Raji (cell line): ENCODE results near the gene TEDDM1.
A peak's percentile ranks its signal among the peaks of the same experiment; 100 is the strongest.

ENCODE experiments used
- POLR2A ChIP-seq: IDR thresholded peaks from 2 replicates; pipeline ENCODE4 v1.6.1; 2011; ENCODE audit warnings: low read depth, low read length, control low read depth; ENCODE audit not compliant: insufficient read depth

Gene TEDDM1

GRCh38 chr1:182410620-182411273, 10.3 kb upstream of the TEDDM1 start:
- no peak for TF ChIP-seq POLR2A

- no peak for TF ChIP-seq POLR2A
These were observed 9.7 kb upstream of the TEDDM1 start for GRCh38 chr1:182410138-182410537.

- TF ChIP-seq POLR2A: no peak
These were observed 8.1 kb upstream of the TEDDM1 start for GRCh38 chr1:182408435-182409075.

- no peak for TF ChIP-seq POLR2A
These were observed 7.3 kb upstream of the TEDDM1 start for GRCh38 chr1:182407724-182408123.

- TF ChIP-seq POLR2A: no peak
These were observed 5.5 kb upstream of the TEDDM1 start for GRCh38 chr1:182406012-182406411.

- TF ChIP-seq POLR2A: no peak
These were observed 5.1 kb upstream of the TEDDM1 start for GRCh38 chr1:182405578-182405977.

- no peak for TF ChIP-seq POLR2A
These were observed 4.3 kb upstream of the TEDDM1 start for GRCh38 chr1:182404781-182405180.

GRCh38 chr1:182397653-182398393, 2.6 kb downstream of the TEDDM1 start:
- no peak for TF ChIP-seq POLR2A

- TF ChIP-seq POLR2A: no peak
These were observed 4.6 kb downstream of the TEDDM1 start for GRCh38 chr1:182395906-182396305.

GRCh38 chr1:182394055-182394775, 6.3 kb downstream of the TEDDM1 start:
- no peak for TF ChIP-seq POLR2A

- TF ChIP-seq POLR2A: no peak
These were observed 8.1 kb downstream of the TEDDM1 start for GRCh38 chr1:182392050-182393028.

GRCh38 chr1:182391362-182392049, 9.0 kb downstream of the TEDDM1 start, which contains the start of gene GLUL:
Gene GLUL, minus strand, starts transcription at chr1:182391790. Its CDS starts 3,053 bp downstream, at chr1:182388737.
- peak; percentile 65 for TF ChIP-seq POLR2A

GRCh38 chr1:182391028-182391361, 9.5 kb downstream of the TEDDM1 start:
- TF ChIP-seq POLR2A: no peak

- no peak for TF ChIP-seq POLR2A
These were observed 10.8 kb downstream of the TEDDM1 start for GRCh38 chr1:182389619-182390047.
